ENCODE results near the gene GSKIP.

GSKIP gene

DNA sequence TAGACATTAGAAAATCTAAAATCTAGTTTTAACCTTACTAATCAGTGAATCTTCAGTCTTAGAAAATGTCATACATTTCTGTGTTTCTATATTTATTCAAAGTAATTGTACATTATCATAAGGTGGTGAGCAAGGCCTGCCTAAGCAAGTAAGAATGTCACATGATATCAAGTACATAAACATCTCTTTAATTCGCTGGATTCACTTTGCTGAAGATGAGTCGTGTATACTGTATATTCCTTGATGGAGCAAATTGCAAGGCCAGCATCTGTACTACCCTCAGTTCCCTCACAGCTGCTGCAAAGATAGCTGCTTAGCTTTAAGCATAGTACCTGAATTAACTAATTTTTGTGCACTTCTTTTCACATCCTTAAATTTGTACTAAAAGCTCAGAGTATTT lies 20.1 kb downstream of the GSKIP start:
- no peak for DNase-seq

DNA sequence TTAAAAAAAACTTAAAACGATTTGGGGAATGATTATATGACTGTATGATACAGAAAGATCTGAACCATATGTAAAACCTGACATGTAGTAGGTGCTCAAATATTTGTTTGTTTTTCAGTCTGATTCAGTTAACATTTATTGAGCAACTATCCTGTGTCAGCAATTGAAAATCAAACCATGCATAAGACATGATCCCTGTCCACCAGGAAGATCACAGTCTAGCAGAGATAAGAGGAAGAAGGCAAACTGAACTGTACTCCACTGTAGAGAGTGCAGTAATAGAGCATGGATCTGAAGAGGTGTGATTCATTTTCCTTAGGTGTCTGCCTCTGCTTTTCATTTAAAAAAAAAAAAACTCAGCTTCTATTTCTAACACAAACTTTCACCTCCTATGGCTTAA lies 20.7 kb downstream of the GSKIP start:
- DNase-seq = no peak

DNA sequence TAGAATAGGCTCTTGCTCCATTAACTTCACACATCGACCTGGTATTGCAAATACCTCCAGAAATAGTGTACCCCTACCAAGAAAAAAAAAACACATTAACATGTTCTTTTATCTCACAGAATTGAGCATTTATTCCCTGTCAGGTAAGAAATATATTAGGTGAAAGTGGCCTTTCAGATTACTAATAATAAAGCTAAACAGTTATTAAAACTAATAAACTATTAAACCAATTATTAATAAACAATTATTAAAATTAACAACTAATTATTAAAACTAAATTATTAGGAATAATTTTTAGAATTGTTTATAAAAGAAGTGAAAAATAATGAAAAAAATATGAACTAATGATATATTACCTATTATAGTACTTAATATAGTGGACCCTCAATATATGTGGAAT lies 21.4 kb downstream of the GSKIP start:
- DNase-seq = no peak

DNA sequence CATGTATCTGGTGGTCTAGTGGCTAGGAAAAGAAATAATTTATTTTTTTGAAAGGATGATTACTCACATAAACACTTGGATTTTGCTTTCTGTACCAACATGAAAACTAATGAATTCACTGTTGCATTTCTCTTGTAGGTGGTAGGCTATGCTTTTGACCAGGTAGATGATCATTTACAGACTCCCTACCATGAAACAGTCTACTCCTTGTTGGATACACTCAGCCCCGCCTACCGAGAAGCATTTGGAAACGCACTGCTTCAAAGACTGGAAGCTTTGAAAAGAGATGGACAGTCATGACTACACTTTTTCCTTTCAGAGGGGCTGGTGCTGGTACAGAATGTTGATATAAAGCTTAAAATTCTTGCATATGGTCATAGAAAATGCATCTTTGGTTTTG lies 22.1 kb downstream of the GSKIP start:
- DNase-seq = no peak

DNA sequence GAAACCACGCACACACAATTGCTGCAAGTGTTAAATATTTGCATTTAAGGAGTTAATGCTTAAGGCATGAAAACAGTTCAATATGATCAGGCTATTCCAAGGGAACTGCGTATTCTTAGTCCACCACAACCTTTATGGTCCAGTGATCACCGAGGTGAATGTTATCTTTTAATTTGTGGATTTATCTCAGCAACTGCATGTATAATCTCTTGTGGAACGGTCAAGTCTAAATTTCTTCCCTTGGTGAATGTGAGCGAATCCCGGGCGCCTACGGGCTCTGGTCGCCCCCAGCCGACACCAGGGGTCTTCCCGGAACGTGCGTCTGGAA lies 27.6 kb downstream of the GSKIP start:
- DNase-seq = no peak

DNA sequence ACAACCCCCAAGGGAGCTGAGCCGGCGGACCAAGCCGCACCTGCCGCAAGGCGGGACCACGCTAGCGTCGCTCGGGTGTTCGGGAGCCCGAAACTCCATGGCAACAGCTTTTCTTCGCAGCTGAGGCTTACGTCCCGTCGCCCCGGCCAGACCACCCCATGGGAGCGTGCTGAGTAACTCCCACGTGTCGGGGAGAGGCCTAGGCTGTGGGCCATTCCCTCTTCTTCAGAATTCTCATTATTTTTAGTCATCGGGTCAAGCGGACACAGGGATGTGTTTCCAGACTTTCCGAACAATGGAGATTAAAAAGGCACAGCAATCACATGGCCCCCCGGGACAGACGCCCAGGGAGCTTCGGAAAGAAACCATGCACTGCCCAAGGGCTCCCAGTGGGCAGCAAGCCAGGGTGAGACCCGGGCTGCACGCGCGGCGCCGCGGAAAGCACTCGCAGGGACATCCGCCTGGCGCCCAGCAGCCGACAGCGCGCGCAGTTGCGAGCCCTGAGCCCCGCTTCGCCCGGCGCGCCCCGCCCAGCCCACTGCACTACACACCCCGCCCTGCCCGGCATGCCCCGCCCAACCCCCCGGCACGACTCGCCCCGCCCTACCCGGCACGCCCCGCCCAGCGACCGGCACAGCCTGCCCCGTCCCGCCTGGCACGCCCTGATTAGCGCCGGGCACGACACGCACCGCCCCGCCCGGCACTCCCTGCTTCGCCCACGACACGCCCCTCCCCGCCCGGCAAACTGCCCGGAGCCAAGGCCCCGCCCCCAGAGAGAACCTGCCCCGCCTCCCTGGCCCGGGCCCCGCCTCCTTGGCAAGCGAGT lies 28.2 kb downstream of the GSKIP start:
- DNase-seq = peak; percentile 89

DNA sequence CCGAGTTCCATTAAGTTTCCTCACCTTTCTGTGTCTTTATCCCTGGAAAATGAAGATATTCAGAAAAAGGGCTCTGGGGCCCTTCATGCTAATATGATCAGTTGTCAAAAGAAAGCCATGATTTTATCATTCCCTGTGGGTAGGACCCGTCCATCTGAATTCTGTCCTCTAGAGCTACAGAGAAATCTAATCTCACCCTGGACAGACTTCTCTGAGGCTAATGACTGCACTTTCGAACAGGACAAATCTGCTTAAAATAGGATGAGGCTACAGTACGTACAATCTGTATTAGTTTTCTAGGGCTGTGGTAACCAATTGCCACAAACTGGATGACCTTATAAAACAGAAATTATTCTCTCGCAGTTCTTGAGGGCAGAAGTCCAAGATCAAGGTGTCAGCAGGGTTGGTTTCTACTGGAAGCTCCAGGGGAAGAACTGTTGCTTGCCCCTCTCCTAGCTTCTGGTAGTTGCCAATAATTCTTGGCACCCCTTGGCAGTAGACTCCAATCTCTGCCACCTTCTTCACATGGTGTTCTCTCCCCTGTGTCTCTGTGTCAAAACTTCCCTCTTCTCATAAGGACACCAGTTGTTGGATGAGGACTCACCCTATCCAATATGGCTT lies 29.9 kb downstream of the GSKIP start:
- no peak for DNase-seq

DNA sequence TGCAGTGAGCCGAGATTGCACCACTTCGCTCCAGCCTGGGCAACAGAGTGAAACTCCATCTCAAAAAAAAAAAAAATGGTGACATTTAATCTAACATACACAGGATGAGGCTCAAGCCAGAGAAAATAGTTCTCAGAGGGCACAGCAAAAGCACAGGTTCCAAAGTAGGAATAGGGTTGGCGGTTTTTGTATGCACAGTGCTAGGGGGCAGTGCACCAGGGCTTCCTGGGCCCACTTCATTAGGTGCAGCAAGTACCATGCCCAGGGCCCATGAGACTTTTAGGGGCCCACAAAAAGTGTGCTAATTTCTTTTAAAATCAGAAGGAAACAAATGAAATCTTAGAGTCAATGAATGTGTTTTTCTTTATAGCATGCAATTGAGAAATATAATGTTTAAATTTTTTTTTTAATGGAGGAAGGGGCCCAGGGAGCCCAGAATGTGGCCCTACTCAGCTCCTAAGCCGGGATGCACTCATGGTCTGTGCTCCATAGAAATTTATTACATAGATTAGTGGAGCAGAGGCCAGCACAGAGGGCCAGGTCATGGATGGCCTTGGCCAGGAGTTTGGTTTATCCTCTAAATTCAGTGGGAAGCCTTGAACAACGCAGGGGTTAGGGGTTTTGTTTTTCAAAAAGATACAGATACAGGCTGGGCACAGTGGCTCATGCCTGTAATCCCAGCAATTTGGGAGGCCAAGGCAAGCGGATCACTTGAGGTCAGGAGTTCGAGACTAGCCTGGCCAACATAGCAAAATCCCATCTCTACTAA lies 30.9 kb downstream of the GSKIP start:
- DNase-seq = no peak

DNA sequence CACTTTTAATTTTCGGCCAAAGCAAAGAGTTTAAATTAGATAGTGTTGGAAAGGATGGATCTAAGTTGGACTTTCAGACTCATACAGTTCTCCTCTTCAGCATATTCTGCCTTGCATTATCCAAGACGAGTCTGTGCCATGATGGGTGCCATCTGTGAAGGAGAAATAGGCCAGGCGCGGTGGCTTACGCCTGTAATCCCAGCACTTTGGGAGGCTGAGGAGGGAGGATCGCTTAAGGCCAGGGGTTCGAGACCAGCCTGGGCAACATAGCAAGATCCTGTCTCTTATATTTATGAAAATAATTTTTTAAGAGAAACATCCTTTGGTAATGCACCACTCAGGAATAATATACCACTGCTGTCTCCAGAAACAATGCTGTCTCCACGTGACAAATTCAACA lies 35.1 kb downstream of the GSKIP start:
- no peak for DNase-seq

DNA sequence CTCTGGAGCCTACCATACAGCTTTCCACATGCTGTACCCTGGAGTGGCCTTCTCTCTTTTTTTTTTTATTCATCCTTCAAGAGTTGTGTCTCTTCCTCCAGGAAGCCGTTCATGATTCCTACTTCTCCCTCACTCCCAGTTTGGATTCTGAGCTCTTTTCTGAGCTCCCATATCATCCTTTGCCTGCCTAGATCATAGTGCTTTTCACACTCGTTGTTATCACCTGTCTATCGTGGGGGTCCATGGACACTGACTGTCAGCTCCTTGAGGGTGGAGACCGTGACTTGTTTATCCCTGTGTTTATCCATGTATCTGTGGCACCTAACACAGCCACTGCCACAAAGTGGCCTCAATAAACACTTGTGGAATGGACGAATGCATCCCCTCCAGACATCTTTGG lies 35.6 kb downstream of the GSKIP start:
- DNase-seq = no peak

DNA sequence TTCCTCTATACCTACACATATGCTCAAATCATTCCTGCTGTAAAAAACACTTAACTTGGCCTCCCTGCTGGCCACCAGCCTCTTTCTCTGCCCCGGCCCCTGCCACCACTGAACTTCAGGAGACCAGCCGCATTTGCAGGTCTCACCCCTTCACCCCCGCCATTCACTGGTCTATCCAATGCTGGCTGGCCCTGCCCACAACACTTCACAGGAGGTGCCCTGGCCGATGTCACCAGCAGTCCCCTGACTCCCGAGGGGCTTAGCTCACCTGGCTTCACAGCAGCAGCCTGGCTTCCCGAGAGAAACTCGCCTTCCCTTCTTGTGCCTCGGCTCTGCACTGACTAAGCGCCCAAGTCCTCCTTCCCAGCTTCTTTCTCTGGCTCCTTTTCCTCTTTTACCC lies 36.1 kb downstream of the GSKIP start:
- DNase-seq = no peak

DNA sequence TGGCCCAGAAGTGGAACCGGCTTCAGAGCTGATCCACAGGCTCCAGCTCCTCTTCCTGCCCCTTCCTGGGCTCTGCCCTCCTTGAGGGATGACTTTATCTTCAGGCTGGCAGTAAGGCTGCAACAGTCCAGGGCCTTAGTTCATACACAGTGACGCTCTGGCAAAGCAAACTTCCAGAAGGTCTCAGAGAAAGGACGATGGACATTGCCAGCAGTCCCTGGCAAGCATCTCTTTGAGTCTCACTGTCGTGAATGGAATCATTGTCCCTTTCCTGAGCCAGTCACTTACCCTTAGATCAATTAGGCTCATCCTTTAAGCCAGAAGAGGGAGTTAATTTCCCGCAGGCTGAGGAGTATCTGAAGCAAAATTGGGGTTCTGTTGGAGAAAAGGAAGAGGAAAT lies 37.2 kb downstream of the GSKIP start:
- DNase-seq = no peak

DNA sequence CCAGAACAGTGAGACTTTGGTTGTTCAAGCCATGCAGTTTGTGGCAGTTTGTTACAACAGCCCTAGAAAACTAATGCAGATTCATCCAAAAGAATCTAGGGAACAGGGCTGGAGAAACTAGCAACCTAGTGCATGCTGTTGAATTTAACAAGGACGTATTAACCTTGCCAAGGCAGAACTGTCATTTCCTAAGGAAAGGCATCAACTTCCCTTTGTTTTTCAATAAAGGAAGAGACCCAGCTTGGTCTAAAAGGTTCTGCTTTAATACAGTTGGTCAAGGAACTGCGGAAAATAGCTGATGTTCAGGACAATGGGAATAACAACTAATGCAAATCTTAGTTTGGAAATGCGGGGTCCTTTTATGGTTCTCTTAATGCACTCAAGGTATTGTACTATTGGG lies 40.1 kb downstream of the GSKIP start:
- DNase-seq = no peak

DNA sequence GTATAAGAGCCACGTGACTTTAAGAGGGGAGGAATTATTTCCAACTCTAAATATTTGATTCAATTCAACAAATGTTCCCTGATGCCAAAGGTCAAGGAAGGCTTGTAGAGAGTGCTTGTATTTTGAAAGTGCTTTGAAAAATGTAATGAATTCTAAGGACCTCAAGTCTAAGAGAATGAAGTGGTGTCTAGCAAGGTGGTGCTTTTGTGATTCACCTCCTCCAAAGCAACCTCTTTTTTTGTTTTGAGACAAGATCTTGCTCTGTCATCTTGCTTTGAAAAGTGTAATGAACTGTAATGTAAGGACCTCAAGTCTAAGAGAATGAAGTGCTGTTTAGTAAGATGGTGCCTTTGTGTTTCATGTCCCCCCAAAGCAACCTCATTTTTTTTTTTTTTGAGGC lies 42.4 kb downstream of the GSKIP start:
- DNase-seq = no peak

DNA sequence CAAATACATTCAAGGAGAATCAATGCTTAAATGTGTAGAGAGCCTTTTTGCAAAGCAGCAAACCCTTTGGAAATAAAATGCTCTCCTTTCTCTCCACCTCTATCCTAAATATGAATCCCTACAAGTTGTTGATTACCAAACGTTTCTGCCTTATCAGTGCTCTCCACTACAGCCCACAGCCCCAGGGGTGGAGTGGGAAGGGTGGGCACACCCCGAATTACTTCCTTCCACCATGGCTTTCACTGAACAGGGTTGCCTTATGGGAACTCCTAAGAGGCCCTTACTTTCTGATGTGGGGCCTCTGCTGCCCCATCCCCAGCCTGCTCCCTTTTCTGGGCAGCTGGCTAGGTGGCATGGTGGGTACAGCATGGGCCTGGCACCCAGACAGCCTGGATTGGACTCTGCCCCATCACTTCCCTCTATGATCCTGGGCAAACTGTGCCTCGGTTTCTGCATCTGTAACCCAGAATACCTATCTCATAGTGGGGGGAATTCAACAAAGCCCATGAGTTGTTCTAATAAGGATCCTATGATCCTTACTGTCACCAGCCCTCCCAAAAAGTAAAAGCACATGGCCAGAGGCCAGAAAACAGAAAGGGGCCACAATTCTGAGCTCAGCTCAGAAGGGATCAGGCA lies 44.7 kb downstream of the GSKIP start:
- no peak for DNase-seq

DNA sequence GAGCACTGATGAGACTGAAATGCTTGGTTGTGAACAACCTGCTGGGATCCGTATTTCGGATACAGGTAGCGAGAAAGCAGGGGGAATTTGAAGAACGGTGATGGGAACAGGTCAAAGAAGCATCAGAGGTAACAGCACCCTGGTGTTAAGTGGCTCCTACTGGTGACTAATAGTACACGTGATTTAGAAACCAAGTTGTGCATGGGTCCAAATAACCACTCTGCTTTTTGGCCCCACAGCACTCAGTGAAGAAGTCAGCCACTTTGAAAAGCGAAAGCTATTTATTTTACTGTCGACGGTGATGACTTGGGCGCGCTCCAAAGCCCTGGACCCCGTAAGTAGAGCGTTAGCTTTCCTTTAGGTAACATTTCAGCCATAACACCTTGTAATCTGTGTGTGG lies 45.3 kb downstream of the GSKIP start:
- no peak for DNase-seq

DNA sequence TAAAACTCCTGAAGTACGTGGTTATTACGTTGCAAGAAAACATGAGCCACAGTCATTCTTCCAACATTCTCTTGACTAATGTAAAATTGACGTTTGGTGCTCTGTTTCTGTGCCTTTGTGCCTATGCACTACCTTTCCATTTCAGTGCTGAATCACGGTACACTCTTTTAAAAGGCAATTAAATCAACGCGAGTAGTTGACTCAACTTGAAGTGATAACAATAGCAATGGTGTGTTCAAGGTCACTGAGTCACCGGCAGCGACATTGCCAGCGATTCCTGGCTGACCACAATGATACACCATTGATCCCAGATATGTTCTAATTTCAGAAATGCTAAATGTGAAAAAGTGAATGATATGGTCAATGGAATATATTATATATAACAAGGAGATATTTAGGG lies 46.4 kb downstream of the GSKIP start:
- DNase-seq = no peak

DNA sequence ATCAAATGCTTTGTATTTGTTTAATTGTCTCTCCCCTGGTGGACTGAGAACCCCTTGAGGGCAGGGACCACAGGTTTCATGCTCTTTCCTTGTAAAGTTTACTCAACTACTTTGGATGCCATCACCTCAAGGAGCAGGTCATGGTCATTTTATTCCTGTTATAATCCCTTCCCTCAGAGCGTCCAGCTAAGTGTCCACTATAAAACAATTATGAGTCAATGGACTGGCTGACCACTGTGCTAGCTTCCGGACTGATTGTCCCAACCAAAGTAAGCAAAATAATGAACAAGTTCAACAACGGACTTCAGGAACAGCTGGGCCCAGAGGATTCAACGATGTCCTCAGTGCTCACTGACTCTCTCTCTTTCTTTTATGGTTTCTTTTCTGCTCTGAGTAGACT lies 46.8 kb downstream of the GSKIP start:
- DNase-seq = no peak

DNA sequence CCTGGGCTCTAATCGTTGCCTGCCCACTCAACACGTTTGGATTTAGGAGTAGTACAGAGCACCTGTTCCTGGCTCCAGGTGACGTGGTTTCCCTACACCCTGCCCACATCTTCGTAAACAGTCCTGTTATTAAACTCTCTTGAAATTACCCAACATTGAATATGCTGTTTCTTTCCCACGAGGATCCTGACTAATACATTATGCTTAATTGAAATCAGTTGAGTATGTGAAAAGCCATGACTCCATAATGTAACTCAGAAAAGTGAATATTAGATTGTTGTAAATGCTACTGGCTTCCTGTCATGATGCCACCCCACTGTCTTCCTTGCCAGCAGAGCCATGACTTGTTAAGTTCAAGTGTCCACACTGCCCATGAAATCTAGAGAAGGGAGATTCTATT lies 50.2 kb downstream of the GSKIP start:
- no peak for DNase-seq

DNA sequence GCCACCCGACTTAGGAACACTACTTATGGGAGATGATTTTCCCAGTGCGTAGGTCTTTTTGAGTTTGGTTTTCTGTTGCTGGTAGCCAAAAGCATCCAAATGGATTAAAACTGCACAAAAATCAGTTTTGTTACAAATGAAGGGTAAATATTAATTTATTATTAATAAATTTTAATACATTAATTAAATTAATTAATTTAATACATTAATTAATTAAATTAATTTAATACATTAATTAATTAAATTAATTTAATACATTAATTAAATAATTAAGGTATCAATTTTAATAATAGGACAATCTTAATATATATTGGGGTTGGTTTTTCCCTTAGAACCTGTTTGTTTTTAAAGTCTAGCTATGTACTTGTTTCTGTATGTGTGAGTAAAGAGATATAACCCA lies 52.2 kb downstream of the GSKIP start:
- no peak for DNase-seq

DNA sequence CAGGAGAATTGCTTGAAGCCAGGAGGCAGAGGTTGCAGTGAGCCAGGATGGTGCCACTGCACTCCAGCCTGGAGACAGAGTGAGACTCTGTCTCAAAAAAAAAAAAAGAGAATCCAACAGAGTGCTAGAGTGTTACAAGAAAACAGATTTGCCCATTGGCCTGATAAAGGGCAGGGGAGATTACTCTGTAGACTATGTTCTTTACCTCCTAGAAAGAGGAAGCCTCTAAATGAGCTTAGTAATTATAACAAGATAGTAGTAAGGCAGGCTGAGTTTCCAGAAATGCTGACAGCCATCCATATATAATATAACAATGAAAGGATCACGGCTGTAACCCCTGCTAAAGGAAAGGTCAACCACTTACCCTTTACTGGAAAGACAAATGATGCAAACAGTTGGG lies 53.0 kb downstream of the GSKIP start:
- DNase-seq = no peak

DNA sequence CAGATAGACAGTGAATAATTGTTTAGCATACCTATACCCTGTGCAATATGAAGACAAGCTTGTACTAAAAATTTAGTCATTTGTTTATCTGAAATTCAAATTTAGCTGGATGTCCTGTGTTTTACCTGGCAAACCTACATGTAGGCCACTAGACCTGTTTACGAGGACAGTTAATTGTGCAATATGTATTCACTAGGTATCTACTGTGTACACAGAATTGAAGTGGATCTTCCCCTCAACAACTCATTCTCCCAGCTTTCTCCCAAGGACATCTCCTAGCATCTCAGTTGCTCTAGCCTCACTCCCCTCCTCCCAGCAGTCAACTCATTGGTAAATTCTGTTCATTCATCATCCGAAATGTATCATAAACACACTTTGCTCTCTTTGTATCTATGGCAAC lies 53.9 kb downstream of the GSKIP start:
- no peak for DNase-seq

DNA sequence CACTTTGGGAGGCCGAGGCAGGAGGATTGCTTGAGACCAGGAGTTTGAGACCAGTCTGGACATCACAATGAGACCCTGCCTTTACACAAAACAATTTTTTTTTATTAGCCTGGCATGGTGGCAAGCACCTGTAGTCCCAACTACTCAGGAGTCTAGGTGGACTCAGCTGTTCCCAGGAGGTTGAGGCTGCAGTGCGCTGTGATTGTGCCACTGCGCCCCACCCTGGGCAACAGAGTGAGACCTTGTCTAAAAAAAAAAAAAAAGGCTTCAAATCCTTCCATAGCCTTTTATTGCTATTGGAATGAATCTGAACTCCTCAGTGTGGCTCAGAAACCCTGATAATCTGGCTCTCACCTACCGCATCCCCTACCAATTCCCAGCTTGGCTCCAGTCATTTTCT lies 54.7 kb downstream of the GSKIP start:
- no peak for DNase-seq

DNA sequence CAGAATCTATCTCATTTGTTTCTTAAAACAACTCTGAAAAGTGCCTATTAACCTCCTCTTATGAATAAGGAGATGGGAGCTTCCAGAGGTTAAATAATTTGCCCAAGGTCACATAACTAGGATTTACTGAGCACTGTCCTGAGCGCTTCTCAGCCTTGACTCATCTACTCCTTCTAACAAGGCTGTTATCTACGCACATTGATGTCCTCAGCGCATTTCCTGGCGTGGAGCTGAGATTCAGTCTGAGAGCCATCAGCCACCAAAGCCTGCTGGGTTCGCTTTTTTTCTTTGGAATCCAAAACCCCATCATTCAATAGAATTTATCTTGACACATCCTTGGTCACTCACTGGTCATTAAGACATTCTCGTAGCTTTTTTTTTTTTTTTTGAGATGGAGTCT lies 57.9 kb downstream of the GSKIP start:
- no peak for DNase-seq

Data from NCI-H510A (cell line).